Measurements from ENCODE around the gene RIC1. TPM values are rescaled to one million over a fixed set of nuclear protein-coding genes. Genes with fewer than 3 reads are reported as not detected.

The RIC1 gene
- polyA plus RNA-seq, 3 donors, result 13.4 to 36.4 (median 16.3) TPM

- no peaks in the 10 kb centered on the region for H3K4me1 ChIP-seq (ENCODE audit: control insufficient read depth in 1 of 2, insufficient read depth in 2 of 2, low read length in 2 of 2)
- H3K4me2 ChIP-seq (replicated peaks; ENCODE audit: extremely low read depth, low read length, poor library complexity, severe bottlenecking), result no peak overlapping the region
- Mint-ChIP-seq H3K36me3 (peaks cover 44 to 61% of the 10 kb centered on the region in 2 donors), H3K27ac (no peak overlapping the region), H3K9me3 (peaks cover 0 to 2% (median 0%) of the 10 kb centered on the region in 7 donors), H3K27me3 (ENCODE audit: low read depth in 3 of 3) (no peaks in the 10 kb centered on the region), H3K4me1 (peaks cover 8% of the 10 kb centered on the region), H3K4me3 (no peak overlapping the region)
- H3K79me2 ChIP-seq (ENCODE audit: insufficient read depth, low read length), result no peaks in the 10 kb centered on the region
- WGBS (ENCODE audit: insufficient coverage), result no CpG with 5 or more reads among the region's 3 CpGs
- no peak overlapping the region for H2AFZ ChIP-seq (ENCODE audit: insufficient read depth, low read depth, low read length, poor library complexity, severe bottlenecking)
- no peak overlapping the region for H3K9ac ChIP-seq (ENCODE audit: insufficient read depth, low read length, poor library complexity, severe bottlenecking)
- no peak for DNase-seq
- intact Hi-C loops (cut with micrococcal nuclease), result no loop called here
- TF ChIP-seq, protein P1, sequence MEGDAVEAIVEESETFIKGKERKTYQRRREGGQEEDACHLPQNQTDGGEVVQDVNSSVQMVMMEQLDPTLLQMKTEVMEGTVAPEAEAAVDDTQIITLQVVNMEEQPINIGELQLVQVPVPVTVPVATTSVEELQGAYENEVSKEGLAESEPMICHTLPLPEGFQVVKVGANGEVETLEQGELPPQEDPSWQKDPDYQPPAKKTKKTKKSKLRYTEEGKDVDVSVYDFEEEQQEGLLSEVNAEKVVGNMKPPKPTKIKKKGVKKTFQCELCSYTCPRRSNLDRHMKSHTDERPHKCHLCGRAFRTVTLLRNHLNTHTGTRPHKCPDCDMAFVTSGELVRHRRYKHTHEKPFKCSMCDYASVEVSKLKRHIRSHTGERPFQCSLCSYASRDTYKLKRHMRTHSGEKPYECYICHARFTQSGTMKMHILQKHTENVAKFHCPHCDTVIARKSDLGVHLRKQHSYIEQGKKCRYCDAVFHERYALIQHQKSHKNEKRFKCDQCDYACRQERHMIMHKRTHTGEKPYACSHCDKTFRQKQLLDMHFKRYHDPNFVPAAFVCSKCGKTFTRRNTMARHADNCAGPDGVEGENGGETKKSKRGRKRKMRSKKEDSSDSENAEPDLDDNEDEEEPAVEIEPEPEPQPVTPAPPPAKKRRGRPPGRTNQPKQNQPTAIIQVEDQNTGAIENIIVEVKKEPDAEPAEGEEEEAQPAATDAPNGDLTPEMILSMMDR (IDR thresholded peaks at IDR 0.05), result no peak
- H3K9me3 ChIP-seq (replicated peaks in 1 of 2; ENCODE audit: control insufficient read depth in 1 of 2, insufficient read depth in 1 of 2, low read length in 2 of 2), result no peaks in the 10 kb centered on the region
- H3K4me3 ChIP-seq (replicated peaks in 1 of 3; ENCODE audit: low read depth in 2 of 3, low read length in 3 of 3), result no peak overlapping the region
- H4K20me1 ChIP-seq (ENCODE audit: insufficient read depth, low read length), result no peaks in the 10 kb centered on the region
- no peaks in the 10 kb centered on the region for H3K27me3 ChIP-seq (ENCODE audit: control insufficient read depth in 2 of 2, insufficient read depth in 2 of 2, low read length in 2 of 2)
- H3K27ac ChIP-seq (ENCODE audit: low read depth in 1 of 2, low read length in 2 of 2), result no peak overlapping the region
- H3K36me3 ChIP-seq (replicated peaks in 1 of 2; ENCODE audit: control insufficient read depth in 1 of 2, insufficient read depth in 2 of 2, low read length in 2 of 2), result peaks cover 30 to 51% of the 10 kb centered on the region in 2 donors
Observed at GRCh38 chr9:5813824-5814223, 184.9 kb downstream of the RIC1 start.

DNA sequence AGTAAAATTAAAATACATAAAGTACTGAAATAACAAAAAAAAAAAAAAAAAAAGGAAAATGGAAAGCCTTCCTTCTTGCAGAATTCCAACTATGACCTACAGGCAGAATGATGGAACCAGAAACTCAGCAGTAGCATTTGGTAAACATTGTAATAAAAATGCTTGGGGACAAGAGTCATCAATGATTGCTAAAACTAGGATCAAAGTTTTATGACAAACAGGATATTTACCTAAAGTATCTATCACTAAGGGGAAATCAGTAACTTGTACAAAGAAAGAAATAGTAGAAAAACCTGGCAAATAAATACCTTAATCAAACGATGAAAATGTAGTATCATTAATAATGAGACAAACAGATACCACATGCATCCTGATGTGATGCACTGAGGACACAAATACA, 186.6 kb downstream of the RIC1 start:
- Mint-ChIP-seq H3K27me3 (ENCODE audit: low read depth in 3 of 3) (no peaks in the 10 kb centered on the region), H3K27ac (no peak overlapping the region), H3K4me3 (no peak overlapping the region), H3K9me3 (peaks cover 0 to 2% (median 0%) of the 10 kb centered on the region in 7 donors), H3K4me1 (peaks cover 8% of the 10 kb centered on the region), H3K36me3 (peaks cover 41 to 58% of the 10 kb centered on the region in 2 donors)
- intact Hi-C loops (cut with micrococcal nuclease), result no loop called here
- H3K9me3 ChIP-seq (replicated peaks in 1 of 2; ENCODE audit: control insufficient read depth in 1 of 2, insufficient read depth in 1 of 2, low read length in 2 of 2), result no peaks in the 10 kb centered on the region
- no peak overlapping the region for H2AFZ ChIP-seq (ENCODE audit: insufficient read depth, low read depth, low read length, poor library complexity, severe bottlenecking)
- no peaks in the 10 kb centered on the region for H4K20me1 ChIP-seq (ENCODE audit: insufficient read depth, low read length)
- no peak for DNase-seq
- WGBS (ENCODE audit: insufficient coverage), result no CpG with 5 or more reads among the region's 1 CpG
- TF ChIP-seq, protein P1 (IDR thresholded peaks at IDR 0.05), result no peak
- no peaks in the 10 kb centered on the region for H3K4me1 ChIP-seq (ENCODE audit: control insufficient read depth in 1 of 2, insufficient read depth in 2 of 2, low read length in 2 of 2)
- H3K4me3 ChIP-seq (replicated peaks in 1 of 3; ENCODE audit: low read depth in 2 of 3, low read length in 3 of 3), result no peak overlapping the region
- peaks cover 24 to 47% of the 10 kb centered on the region in 2 donors for H3K36me3 ChIP-seq (replicated peaks in 1 of 2; ENCODE audit: control insufficient read depth in 1 of 2, insufficient read depth in 2 of 2, low read length in 2 of 2)
- H3K4me2 ChIP-seq (replicated peaks; ENCODE audit: extremely low read depth, low read length, poor library complexity, severe bottlenecking), result no peak overlapping the region
- no peak overlapping the region for H3K27ac ChIP-seq (ENCODE audit: low read depth in 1 of 2, low read length in 2 of 2)
- H3K27me3 ChIP-seq (ENCODE audit: control insufficient read depth in 2 of 2, insufficient read depth in 2 of 2, low read length in 2 of 2), result no peaks in the 10 kb centered on the region
- no peak overlapping the region for H3K9ac ChIP-seq (ENCODE audit: insufficient read depth, low read length, poor library complexity, severe bottlenecking)
- no peaks in the 10 kb centered on the region for H3K79me2 ChIP-seq (ENCODE audit: insufficient read depth, low read length)
